Measurements from ENCODE around the gene PRM3. TPM values are rescaled to one million over a fixed set of nuclear protein-coding genes. Genes with fewer than 3 reads are reported as not detected.
"Not testable (repeated sequence)": the region's sequence is repeated elsewhere in the genome, so short reads cannot be mapped to it uniquely, and the experiment has no call there.

The PRM3 gene
- total and polyA plus RNA-seq, 3 experiments from 2014 or later, result not detected

DNA sequence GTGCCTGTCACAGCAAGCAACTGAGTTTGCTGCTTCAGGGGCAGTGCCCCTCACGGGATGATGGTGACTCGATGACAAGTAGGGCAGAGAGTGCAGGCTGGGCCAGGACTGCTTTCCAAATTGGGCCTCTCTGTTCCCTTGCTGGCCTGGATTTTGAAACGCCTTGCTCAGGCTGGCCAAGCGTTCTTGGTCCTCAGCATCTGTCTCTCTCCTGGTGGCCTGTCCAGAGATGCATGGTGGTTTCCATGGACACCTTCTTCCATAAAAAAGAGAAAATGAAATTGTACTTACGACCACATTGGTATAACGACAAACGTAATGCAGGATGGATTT, 27.1 kb upstream of the PRM3 start:
- H3K27ac Mint-ChIP-seq, result no peak overlapping the region
- ChIA-PET CTCF (no interaction called here), POLR2A (no interaction called here)
- Histone ChIP-seq H3K9me3 (ENCODE audit: low read length) (no peaks in the 10 kb centered on the region), H3K4me3 (ENCODE audit: low read length) (no peak overlapping the region), H3K27me3 (ENCODE audit: insufficient read depth, low read length, poor library complexity, severe bottlenecking) (no peaks in the 10 kb centered on the region), H3K4me1 (ENCODE audit: insufficient read depth, low read length) (peaks cover 22% of the 10 kb centered on the region), H3K36me3 (ENCODE audit: insufficient read depth, low read length) (no peaks in the 10 kb centered on the region), H3K27ac (ENCODE audit: low read depth, low read length) (no peak overlapping the region)
- no peaks in the 10 kb centered on the region for H3K9me3 Mint-ChIP-seq
- no peaks in the 10 kb centered on the region for H3K36me3 Mint-ChIP-seq
- H3K27me3 Mint-ChIP-seq, result peaks cover 0 to 4% of the 10 kb centered on the region in 2 donors
- peaks cover 12 to 24% (median 20%) of the 10 kb centered on the region in 3 donors for H3K4me1 Mint-ChIP-seq
- H3K4me3 Mint-ChIP-seq, result no peak overlapping the region
- DNase-seq, result no peak

DNA sequence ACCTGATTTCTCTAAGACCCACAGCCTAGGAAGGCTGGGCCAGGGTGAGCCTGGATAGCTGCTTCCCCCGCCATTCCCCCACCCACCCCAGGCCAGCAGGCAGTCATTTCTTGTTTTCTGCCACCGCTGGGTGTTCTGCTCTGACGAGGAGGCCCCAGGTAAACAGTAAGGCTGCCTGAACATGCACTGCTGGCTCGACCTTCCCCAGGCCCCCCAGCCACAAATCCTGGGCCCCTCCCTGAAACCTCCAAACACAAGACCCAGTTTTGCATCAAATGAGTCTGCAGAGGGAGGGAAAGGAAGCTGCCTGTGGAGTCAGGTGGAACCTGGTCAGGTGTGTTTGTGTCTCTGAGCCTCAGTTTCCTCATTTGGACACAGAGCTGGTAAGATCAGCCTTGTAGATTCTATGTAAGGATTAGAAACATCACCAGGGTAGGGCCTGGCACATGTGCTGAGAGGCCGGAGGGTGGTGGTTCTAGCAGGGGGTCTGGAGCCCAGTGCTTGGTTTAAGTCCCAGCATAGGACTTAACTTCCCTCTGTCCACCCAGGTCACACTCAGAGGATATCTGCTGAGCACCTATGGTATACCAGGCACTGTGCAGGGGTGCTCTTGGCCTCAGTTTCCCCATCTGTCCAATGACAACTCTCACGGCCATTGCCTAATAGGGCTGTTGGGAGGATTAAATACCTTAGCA, 26.6 kb upstream of the PRM3 start:
- Mint-ChIP-seq H3K27ac (no peak overlapping the region), H3K36me3 (no peaks in the 10 kb centered on the region), H3K9me3 (no peaks in the 10 kb centered on the region), H3K27me3 (peaks cover 2 to 3% of the 10 kb centered on the region in 2 donors), H3K4me1 (peaks cover 12 to 24% (median 20%) of the 10 kb centered on the region in 3 donors), H3K4me3 (no peak overlapping the region)
- H3K4me3 ChIP-seq (ENCODE audit: low read length), result no peak overlapping the region
- H3K27me3 ChIP-seq (ENCODE audit: insufficient read depth, low read length, poor library complexity, severe bottlenecking), result no peaks in the 10 kb centered on the region
- ChIA-PET CTCF (no interaction called here), POLR2A (no interaction called here)
- H3K9me3 ChIP-seq (ENCODE audit: low read length), result no peaks in the 10 kb centered on the region
- peaks cover 22% of the 10 kb centered on the region for H3K4me1 ChIP-seq (ENCODE audit: insufficient read depth, low read length)
- H3K27ac ChIP-seq (ENCODE audit: low read depth, low read length), result no peak overlapping the region
- no peak for DNase-seq
- H3K36me3 ChIP-seq (ENCODE audit: insufficient read depth, low read length), result no peaks in the 10 kb centered on the region

DNA sequence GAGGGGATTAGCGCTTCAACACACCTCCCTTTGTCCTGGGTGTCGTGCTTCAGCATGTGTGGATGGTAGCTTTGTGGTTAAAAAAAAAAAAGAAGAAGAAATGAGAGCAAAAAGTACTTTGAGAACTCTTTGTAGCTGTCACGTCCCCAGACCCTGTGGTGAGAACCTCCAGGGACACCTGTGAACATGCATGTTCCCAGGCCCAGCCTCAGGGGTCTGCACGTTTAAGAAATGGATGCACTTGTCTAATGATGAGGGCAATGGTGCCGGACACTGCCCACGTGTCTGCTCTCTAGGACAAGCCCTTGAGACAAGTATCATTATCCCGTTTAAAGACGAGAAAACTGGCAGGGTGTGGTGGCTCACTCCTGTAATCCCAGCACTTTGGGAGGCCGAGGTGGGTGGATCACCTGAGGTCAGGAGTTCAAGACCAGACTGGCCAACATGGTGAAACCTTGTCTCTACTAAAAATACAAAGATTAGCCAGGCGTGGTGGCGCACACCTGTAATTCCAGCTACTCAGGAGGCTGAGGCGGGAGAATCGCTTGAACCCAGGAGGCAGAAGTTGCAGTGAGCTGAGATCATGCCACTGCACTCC, 25.6 kb upstream of the PRM3 start:
- H3K4me3 ChIP-seq (ENCODE audit: low read length); H3K9me3 ChIP-seq (ENCODE audit: low read length); H3K36me3 Mint-ChIP-seq; H3K27ac ChIP-seq (ENCODE audit: low read depth, low read length); POLR2A ChIA-PET; H3K36me3 ChIP-seq (ENCODE audit: insufficient read depth, low read length); H3K9me3 Mint-ChIP-seq; H3K27me3 Mint-ChIP-seq; H3K27me3 ChIP-seq (ENCODE audit: insufficient read depth, low read length, poor library complexity, severe bottlenecking): not testable (repeated sequence)
- peak overlapping the region in 1 of 8 donors; percentile 21 for H3K27ac Mint-ChIP-seq
- peak in 1 of 5 donors; percentile 33 for DNase-seq
- CTCF ChIA-PET, result interaction anchor here (1.1 to 3.5 kb wide), 6 partner anchors 12 to 335 kb away, joined by 3 to 18 read pairs (median 8); partner anchors contain the start of gene SOCS1
- peaks cover 12 to 24% (median 20%) of the 10 kb centered on the region in 3 donors for H3K4me1 Mint-ChIP-seq
- H3K4me1 ChIP-seq (ENCODE audit: insufficient read depth, low read length), result peaks cover 22% of the 10 kb centered on the region
- peak overlapping the region in 1 of 7 donors; percentile 1 for H3K4me3 Mint-ChIP-seq

DNA sequence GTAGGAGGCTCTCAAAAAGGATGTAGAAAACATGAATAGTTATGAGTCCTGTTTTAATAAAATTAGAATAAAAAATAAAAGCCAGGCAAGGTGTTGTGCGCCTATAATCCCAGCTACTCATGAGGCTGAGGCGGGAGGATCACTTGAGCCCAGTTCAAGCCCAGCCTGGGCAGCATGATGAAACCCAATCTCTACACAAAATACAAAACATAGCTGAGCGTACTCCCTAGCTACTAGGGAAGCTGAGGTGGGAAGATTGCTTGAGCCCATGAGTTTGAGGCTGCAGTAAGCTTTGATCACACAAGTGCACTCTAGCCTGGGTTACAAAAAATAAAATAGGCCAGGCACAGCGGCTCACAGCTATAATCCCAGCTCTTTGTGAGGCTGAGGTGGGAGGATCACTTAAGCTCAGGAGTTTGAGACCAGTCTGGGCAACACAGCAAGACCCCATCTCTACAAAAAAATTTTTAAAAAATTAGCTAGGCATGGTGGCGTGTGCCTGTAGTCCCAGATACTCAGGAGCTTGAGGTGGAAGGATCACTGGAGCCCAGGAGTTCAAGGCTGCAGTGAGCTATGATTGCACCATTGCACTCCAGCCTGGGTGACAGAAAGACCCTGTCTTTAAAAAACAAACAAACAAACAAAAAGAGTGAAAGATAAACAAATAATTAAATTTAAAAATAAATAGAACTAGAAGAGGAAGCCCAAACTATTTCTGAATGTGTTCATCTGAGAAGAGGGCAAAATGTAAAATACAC, 24.9 kb upstream of the PRM3 start:
- H3K27ac Mint-ChIP-seq, result no peak overlapping the region
- H3K4me3 ChIP-seq (ENCODE audit: low read length), result no peak overlapping the region

DNA sequence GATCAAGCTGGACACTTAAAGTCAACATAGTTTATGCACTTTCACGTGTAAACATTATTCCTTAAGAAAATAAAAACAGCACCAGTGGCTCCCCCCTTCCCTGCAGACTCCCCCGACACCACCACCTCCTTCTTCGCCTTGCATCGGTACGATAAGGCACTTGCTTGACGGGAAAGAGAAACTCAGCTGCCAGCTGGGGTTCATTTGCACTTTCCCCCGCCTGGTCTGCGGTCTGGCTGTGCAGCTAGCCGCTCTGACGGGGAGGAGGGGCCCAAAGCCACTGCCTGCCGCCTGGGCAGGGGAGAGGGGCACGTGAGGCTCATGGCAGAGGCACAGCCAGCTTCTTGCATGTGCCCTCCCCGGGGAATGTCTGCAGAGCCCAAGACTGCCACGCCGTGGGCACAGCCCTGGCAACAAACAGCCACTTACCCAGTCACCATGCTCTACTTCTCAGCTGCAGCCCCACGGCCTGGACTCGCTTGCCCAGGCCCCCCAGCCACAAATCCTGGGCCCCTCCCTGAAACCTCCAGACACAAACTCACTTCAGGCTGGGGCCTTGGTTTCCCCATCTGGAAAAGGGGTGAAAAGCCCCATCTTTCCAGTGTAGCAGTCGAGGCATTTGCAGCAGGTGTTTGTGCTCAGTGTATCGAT, 24.2 kb upstream of the PRM3 start:
- no peaks in the 10 kb centered on the region for H3K9me3 Mint-ChIP-seq
- H3K36me3 Mint-ChIP-seq, result no peaks in the 10 kb centered on the region
- no peaks in the 10 kb centered on the region for H3K27me3 ChIP-seq (ENCODE audit: insufficient read depth, low read length, poor library complexity, severe bottlenecking)
- CTCF ChIA-PET, result interaction anchor here (0.6 to 3.5 kb wide), 17 partner anchors 13 to 349 kb away, joined by 3 to 18 read pairs (median 4); partner anchors contain the start of gene SOCS1
- peak overlapping the region; percentile 15 for H3K4me3 ChIP-seq (ENCODE audit: low read length)
- H3K27me3 Mint-ChIP-seq, result peaks cover 7 to 13% of the 10 kb centered on the region in 2 donors
- H3K27ac ChIP-seq (ENCODE audit: low read depth, low read length), result peak overlapping the region; percentile 6
- peaks cover 12 to 24% (median 20%) of the 10 kb centered on the region in 3 donors for H3K4me1 Mint-ChIP-seq
- peak; percentile 46 to 80 (median 69) for DNase-seq
- POLR2A ChIA-PET, result interaction anchor here (2.2 kb wide), 1 partner anchor 42 kb away, joined by 6 read pairs; the partner anchor contains the start of gene SOCS1
- peak overlapping the region in 5 of 8 donors; percentile 37 to 87 (median 42) for H3K27ac Mint-ChIP-seq
- H3K4me3 Mint-ChIP-seq, result peak overlapping the region in 6 of 7 donors; percentile 65 to 86 (median 72)
- peaks cover 22% of the 10 kb centered on the region for H3K4me1 ChIP-seq (ENCODE audit: insufficient read depth, low read length)
- no peaks in the 10 kb centered on the region for H3K9me3 ChIP-seq (ENCODE audit: low read length)
- H3K36me3 ChIP-seq (ENCODE audit: insufficient read depth, low read length), result no peaks in the 10 kb centered on the region

More for the DNA sequence above, 24.9 kb upstream of the PRM3 start:
- peak overlapping the region in 5 of 7 donors; percentile 28 to 86 (median 74) for H3K4me3 Mint-ChIP-seq
- no peaks in the 10 kb centered on the region for H3K9me3 Mint-ChIP-seq
- Histone ChIP-seq H3K36me3 (ENCODE audit: insufficient read depth, low read length) (no peaks in the 10 kb centered on the region), H3K27me3 (ENCODE audit: insufficient read depth, low read length, poor library complexity, severe bottlenecking) (no peaks in the 10 kb centered on the region), H3K4me1 (ENCODE audit: insufficient read depth, low read length) (peaks cover 22% of the 10 kb centered on the region), H3K27ac (ENCODE audit: low read depth, low read length) (no peak overlapping the region), H3K9me3 (ENCODE audit: low read length) (no peaks in the 10 kb centered on the region)
- peaks cover 12 to 24% (median 20%) of the 10 kb centered on the region in 3 donors for H3K4me1 Mint-ChIP-seq
- no peaks in the 10 kb centered on the region for H3K36me3 Mint-ChIP-seq
- CTCF ChIA-PET, result interaction anchor here (0.7 to 3.5 kb wide), 14 partner anchors 12 to 342 kb away, joined by 3 to 18 read pairs (median 4); partner anchors contain the start of gene SOCS1
- no peak for DNase-seq
- POLR2A ChIA-PET, result interaction anchor here (2.2 kb wide), 1 partner anchor 43 kb away, joined by 6 read pairs; the partner anchor contains the start of gene SOCS1
- H3K27me3 Mint-ChIP-seq, result peaks cover 4 to 8% of the 10 kb centered on the region in 2 donors

DNA sequence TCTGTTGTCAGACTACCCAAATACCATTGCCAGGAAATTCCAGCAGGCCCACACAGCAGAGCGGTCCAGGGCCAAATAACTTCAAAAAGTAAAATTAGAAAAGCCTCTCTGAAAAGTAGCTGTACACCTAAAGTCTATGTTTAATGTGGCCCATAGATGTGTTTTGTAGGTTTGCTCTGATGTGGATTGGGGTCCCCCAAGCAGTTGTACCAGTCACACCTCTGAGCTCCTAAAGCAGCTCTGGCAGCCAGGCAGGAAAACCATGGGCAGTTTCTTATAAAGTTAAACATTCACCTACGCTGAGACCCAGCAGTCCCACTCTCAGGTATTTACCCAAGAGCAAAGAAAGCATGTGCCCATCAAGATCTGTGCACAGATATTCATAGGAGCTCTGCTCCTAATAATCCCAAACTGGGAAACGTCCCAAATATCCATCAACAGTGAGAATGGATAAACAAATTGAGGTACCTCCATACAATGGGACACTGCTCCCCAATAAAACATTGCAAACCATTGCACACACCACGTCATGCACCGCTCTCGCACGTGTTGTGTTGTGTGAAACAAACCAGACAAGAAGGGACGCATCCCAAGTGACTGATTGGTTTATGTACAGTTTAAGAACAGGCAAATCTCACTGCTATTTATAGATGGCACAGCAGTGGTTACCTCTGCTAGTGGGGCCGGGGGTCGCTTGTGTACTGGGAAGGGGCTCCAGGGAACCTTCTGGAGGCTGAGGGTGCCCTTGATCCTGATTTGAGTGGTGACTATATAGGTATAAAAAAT, 23.5 kb upstream of the PRM3 start:
- H3K9me3 ChIP-seq (ENCODE audit: low read length), result no peaks in the 10 kb centered on the region
- no peak overlapping the region for H3K27ac ChIP-seq (ENCODE audit: low read depth, low read length)
- no peaks in the 10 kb centered on the region for H3K27me3 ChIP-seq (ENCODE audit: insufficient read depth, low read length, poor library complexity, severe bottlenecking)
- H3K4me1 Mint-ChIP-seq, result peaks cover 12 to 24% (median 20%) of the 10 kb centered on the region in 3 donors
- no peaks in the 10 kb centered on the region for H3K9me3 Mint-ChIP-seq
- no peaks in the 10 kb centered on the region for H3K36me3 ChIP-seq (ENCODE audit: insufficient read depth, low read length)
- H3K4me1 ChIP-seq (ENCODE audit: insufficient read depth, low read length), result peaks cover 22% of the 10 kb centered on the region
- H3K27ac Mint-ChIP-seq, result peak overlapping the region in 4 of 8 donors; percentile 37 to 87 (median 41)
- ChIA-PET POLR2A (interaction anchor here (2.2 kb wide), 1 partner anchor 41 kb away, joined by 6 read pairs; the partner anchor contains the start of gene SOCS1), CTCF (interaction anchor here (0.6 to 3.5 kb wide), 14 partner anchors 16 to 348 kb away, joined by 3 to 18 read pairs (median 4); partner anchors contain the start of gene SOCS1)
- no peaks in the 10 kb centered on the region for H3K36me3 Mint-ChIP-seq
- H3K4me3 ChIP-seq (ENCODE audit: low read length), result peak overlapping the region; percentile 15
- peaks cover 7 to 13% of the 10 kb centered on the region in 2 donors for H3K27me3 Mint-ChIP-seq
- peak overlapping the region in 6 of 7 donors; percentile 65 to 86 (median 72) for H3K4me3 Mint-ChIP-seq
- DNase-seq, result no peak

DNA sequence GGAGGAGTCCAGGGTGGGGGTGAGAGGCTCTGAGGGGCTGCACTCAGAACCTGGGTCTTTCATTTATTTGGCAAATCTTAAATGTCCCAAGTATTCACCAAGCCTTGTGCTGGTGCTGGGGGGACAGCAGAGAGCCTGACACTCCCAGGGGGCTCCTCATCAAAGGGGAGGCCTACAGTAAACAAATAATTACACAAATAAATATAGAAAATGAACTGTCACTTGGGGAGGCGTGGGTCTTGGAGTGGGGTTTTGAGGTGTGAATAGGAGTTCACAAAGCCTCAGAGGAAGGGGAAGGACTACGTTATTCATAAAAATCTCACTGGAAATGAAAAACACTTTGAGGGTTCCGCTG, 22.9 kb upstream of the PRM3 start:
- ChIA-PET CTCF (interaction anchor here (1.8 to 3.5 kb wide), 3 partner anchors 16 to 324 kb away, joined by 8 to 18 read pairs (median 11); partner anchors contain the start of gene SOCS1), POLR2A (interaction anchor here (2.2 kb wide), 1 partner anchor 41 kb away, joined by 6 read pairs; the partner anchor contains the start of gene SOCS1)
- Mint-ChIP-seq H3K4me3 (no peak overlapping the region), H3K27me3 (peaks cover 8 to 17% of the 10 kb centered on the region in 2 donors), H3K27ac (no peak overlapping the region), H3K36me3 (no peaks in the 10 kb centered on the region), H3K4me1 (peaks cover 12 to 24% (median 20%) of the 10 kb centered on the region in 3 donors), H3K9me3 (no peaks in the 10 kb centered on the region)
- no peak for DNase-seq
- no peak overlapping the region for H3K4me3 ChIP-seq (ENCODE audit: low read length)
- no peaks in the 10 kb centered on the region for H3K36me3 ChIP-seq (ENCODE audit: insufficient read depth, low read length)
- peaks cover 3% of the 10 kb centered on the region for H3K27me3 ChIP-seq (ENCODE audit: insufficient read depth, low read length, poor library complexity, severe bottlenecking)
- H3K4me1 ChIP-seq (ENCODE audit: insufficient read depth, low read length), result peaks cover 22% of the 10 kb centered on the region
- H3K27ac ChIP-seq (ENCODE audit: low read depth, low read length), result no peak overlapping the region
- H3K9me3 ChIP-seq (ENCODE audit: low read length), result no peaks in the 10 kb centered on the region

Measured in CD8-positive, alpha-beta memory T cell (primary cell).